A549 (cell line): ENCODE data around the gene SLC48A1. TPM values are rescaled to one million over a fixed set of nuclear protein-coding genes. Genes with fewer than 3 reads are reported as not detected.
A peak's percentile ranks its signal among the peaks of the same experiment; 100 is the strongest.

Source experiments
- ATAC-seq, 2 experiments: fragments of 200-7000 bp in 1 of 2; fragments of >200 bp in 1 of 2; cut with Nextera tagmentation in 1 of 2; cut with Tn5 transposase in 1 of 2; 3 replicates each; pipeline versions ENCODE4 v1.8.0 to v1.9.1; 2018 to 2020; ENCODE audit warnings: mild to moderate bottlenecking in 1 of 2, moderate library complexity in 1 of 2
- CTCF ChIA-PET: fragments of 300-600 bp; sonication (Branson Sonifier 250); formaldehyde crosslinking; extraction: SDS; loops from one replicate; lab custom pipeline; 2021; ENCODE audit warnings: antibody characterized with exemption, inconsistent platforms; lab: Yijun Ruan, JAX
- POLR2A ChIA-PET: fragments of 350-600 bp; formaldehyde crosslinking; extraction: SDS; loops from one replicate; lab custom pipeline; 2021; ENCODE audit warnings: antibody characterized with exemption, inconsistent platforms; lab: Yijun Ruan, JAX
- DNase-seq, 2 experiments: peaks; one replicate each; pipeline versions ENCODE4 v3.0.0 to v3.0.0-alpha.2; 2011 to 2016; ENCODE audit warnings: low read depth in 1 of 2, low spot score in 1 of 2
- FAIRE-seq: peaks from 2 replicates; lab custom pipeline; 2011; peaks lifted over from hg19 to GRCh38; lab: Jason Lieb, UNC
- H3K27ac ChIP-seq, 2 experiments: fragments of >200 bp; sonication (Bioruptor Twin); formaldehyde crosslinking; 3 replicates each; pipeline ENCODE4 v1.5.1; 2016 to 2017
- H3K4me1 ChIP-seq: fragments of >200 bp; sonication (Bioruptor Twin); formaldehyde crosslinking; 3 replicates; pipeline ENCODE4 v1.6.1; 2016
- H3K4me2 ChIP-seq: fragments of >200 bp; sonication (Bioruptor Twin); formaldehyde crosslinking; 3 replicates; pipeline ENCODE4 v1.6.1; 2016
- H3K4me3 ChIP-seq: fragments of >200 bp; sonication (Bioruptor Twin); formaldehyde crosslinking; 3 replicates; pipeline ENCODE4 v1.5.1; 2016
- H3K9me3 ChIP-seq: fragments of >200 bp; sonication (Bioruptor Twin); formaldehyde crosslinking; 3 replicates; pipeline ENCODE4 v1.6.1; 2016
- BHLHE40 ChIP-seq: IDR thresholded peaks from 2 replicates; pipeline ENCODE4 v1.6.1; 2012; ENCODE audit warnings: low read depth, low read length, inconsistent platforms
- CEBPB ChIP-seq, 2 experiments: fragments of >200 bp in 1 of 2; sonication (Bioruptor Twin) in 1 of 2; formaldehyde crosslinking in 1 of 2; IDR thresholded peaks; 2 replicates each; pipeline ENCODE4 v1.6.1; 2012 to 2016
- CHD2 ChIP-seq: fragments of 150-350 bp; IDR thresholded peaks from 2 replicates; pipeline ENCODE4 v1.6.1; 2014; ENCODE audit warnings: low read length; ENCODE audit not compliant: partially characterized antibody
- EHMT2 ChIP-seq: fragments of 200-600 bp; sonication (generic); IDR thresholded peaks from 2 replicates; pipeline ENCODE4 v1.6.1; 2016; ENCODE audit warnings: antibody characterized with exemption, low read depth, mild to moderate bottlenecking, moderate library complexity
- GATA3 ChIP-seq: IDR thresholded peaks from 2 replicates; pipeline ENCODE4 v1.6.1; 2012; ENCODE audit warnings: borderline replicate concordance
- HEYL ChIP-seq: fragments of 250-450 bp; sonication (Bioruptor Pico); IDR thresholded peaks from 2 replicates; pipeline ENCODE4 v1.8.0; 2021; ENCODE audit warnings: mild to moderate bottlenecking, moderate library complexity
- HOXB13 ChIP-seq: fragments of 250-450 bp; sonication (Bioruptor Pico); IDR thresholded peaks from 2 replicates; pipeline ENCODE4 v1.5.0; 2020; ENCODE audit warnings: low read depth, mild to moderate bottlenecking, moderate library complexity
- KDM1A ChIP-seq: fragments of 200-600 bp; sonication (generic); IDR thresholded peaks from 2 replicates; pipeline ENCODE4 v1.6.1; 2016; ENCODE audit warnings: low read depth, mild to moderate bottlenecking
- KDM5A ChIP-seq: fragments of 200-600 bp; sonication (generic); IDR thresholded peaks from 2 replicates; pipeline ENCODE4 v1.6.1; 2016; ENCODE audit warnings: antibody characterized with exemption, mild to moderate bottlenecking
- MYC ChIP-seq: IDR thresholded peaks from 2 replicates; pipeline ENCODE4 v1.6.1; 2012; ENCODE audit warnings: mild to moderate bottlenecking, inconsistent platforms, low read length, improper control_type of control experiment, borderline replicate concordance
- NPAS2 ChIP-seq: fragments of 250-450 bp; sonication (Bioruptor Pico); IDR thresholded peaks from 2 replicates; pipeline ENCODE4 v1.8.0; 2022; ENCODE audit warnings: mild to moderate bottlenecking, moderate library complexity, borderline replicate concordance
- PHF8 ChIP-seq: fragments of 200-600 bp; sonication (generic); IDR thresholded peaks from 2 replicates; pipeline ENCODE4 v1.6.1; 2016; ENCODE audit warnings: low read depth, mild to moderate bottlenecking, antibody characterized with exemption, moderate library complexity, borderline replicate concordance
- RCOR1 ChIP-seq: fragments of 150-350 bp; IDR thresholded peaks from 2 replicates; pipeline ENCODE4 v1.6.1; 2014; ENCODE audit warnings: antibody characterized with exemption, low read length, low read depth
- SMC3 ChIP-seq: fragments of >200 bp; sonication (Bioruptor Twin); formaldehyde crosslinking; IDR thresholded peaks from 3 replicates; pipeline ENCODE4 v1.6.1; 2018; ENCODE audit warnings: inconsistent platforms
- SREBF2 ChIP-seq: fragments of 450-650 bp; IDR thresholded peaks from 2 replicates; pipeline ENCODE4 v1.6.1; 2014; ENCODE audit warnings: mild to moderate bottlenecking, moderate library complexity
- ZC3H11A ChIP-seq: fragments of 450-650 bp; IDR thresholded peaks from 2 replicates; pipeline ENCODE4 v1.6.1; 2014; ENCODE audit warnings: antibody characterized with exemption, mild to moderate bottlenecking
- WGBS: methylation state at CpG from one replicate; pipeline ENCODE4 v1.1.6; 2017; ENCODE audit errors: missing lambda C conversion rate; 5-methylcytosine and 5-hydroxymethylcytosine counted together
- polyA plus RNA-seq, 4 experiments: library from polyadenylated mRNA; depleted of rRNA in 3 of 4; stranded (reverse); fragments of >200 nt; fragmentation: RNase III in 1 of 4; extraction: RNeasy Plus Mini Kit Qiagen cat#74134 plus additional on column Dnase treatment in 1 of 4; gene quantifications; 2 replicates in 3 of 4; 3 replicates in 1 of 4; pipeline ENCODE4 v1.2.3, GENCODE V29; 2011 to 2017
- TF ChIP-seq, protein P1 (sequence below): fragments of 250-450 bp; sonication (Bioruptor Pico); IDR thresholded peaks from 2 replicates; pipeline ENCODE4 v1.5.0; 2020; ENCODE audit warnings: low read depth, mild to moderate bottlenecking, moderate library complexity
- TF ChIP-seq, protein P2 (sequence below): IDR thresholded peaks from 2 replicates; pipeline ENCODE4 v1.6.1; 2012; ENCODE audit warnings: low read depth, borderline replicate concordance
- TF ChIP-seq, protein P3 (sequence below): IDR thresholded peaks from 2 replicates; pipeline ENCODE4 v1.6.1; 2012
- TF ChIP-seq, protein P4 (sequence below): fragments of 250-450 bp; sonication (Bioruptor Pico); IDR thresholded peaks from 2 replicates; pipeline ENCODE4 v1.5.0; 2021; ENCODE audit warnings: mild to moderate bottlenecking, moderate library complexity, borderline replicate concordance
- TF ChIP-seq, protein P5 (sequence below): fragments of 200-600 bp; sonication (generic); IDR thresholded peaks from 2 replicates; pipeline ENCODE4 v1.6.1; 2016; ENCODE audit warnings: antibody characterized with exemption, mild to moderate bottlenecking, moderate library complexity

Gene SLC48A1
- polyA plus RNA-seq, 2 of the 4 experiments (the other 2 are of a cell fraction) = 25.1 to 32.6 TPM

DNA sequence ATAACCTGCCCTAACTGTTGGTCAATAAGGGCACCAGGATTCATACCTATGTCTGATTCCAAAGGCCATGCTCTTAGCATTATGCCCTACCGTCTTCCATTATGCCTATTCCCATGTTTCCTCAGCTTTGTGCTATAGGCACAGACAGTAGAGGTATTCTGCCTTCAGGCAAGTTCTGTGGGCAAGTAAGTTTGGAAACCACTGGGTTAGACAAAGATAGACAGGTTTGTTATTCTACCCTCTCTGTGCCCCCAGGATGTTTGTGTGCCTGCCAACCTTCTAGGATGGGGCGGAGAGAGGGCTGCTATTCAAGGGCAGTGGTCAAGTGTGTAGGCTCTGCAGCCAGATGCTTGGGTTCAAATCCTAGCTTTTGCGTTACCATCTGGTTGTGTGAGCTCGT, 18.9 kb upstream of the SLC48A1 start:
- POLR2A ChIA-PET = no interaction called here
- no peak for FAIRE-seq

DNA sequence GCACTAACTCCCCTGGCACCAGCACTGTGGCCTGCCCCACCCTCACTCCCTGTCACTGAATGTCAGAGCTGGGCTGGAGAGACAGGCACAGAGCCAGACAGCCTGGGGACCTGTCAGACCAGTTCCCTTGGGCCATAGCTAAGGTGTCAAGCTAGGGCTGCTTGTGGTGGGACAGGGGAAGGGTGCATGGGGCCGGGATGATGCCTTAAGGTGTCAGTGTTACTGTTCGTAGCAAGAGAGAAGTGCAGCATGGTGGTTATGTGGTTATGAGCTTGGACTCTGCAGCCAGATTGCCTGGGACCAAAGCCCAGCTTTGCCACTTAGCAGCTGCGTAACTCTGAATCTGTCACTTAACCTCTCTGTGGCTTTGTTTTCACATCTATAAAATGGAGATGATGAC, 18.2 kb upstream of the SLC48A1 start:
- ChIA-PET CTCF (interaction anchor here (0.9 to 43.9 kb wide), 6 partner anchors 13 to 208 kb away, joined by 3 to 1399 read pairs (median 48); partner anchors contain the start of genes SLC48A1 and TMEM106C), POLR2A (no interaction called here)
- no peaks in the 10 kb centered on the region for H3K9me3 ChIP-seq
- H3K4me2 ChIP-seq = no peak overlapping the region
- H3K4me3 ChIP-seq = no peak overlapping the region
- no peak for DNase-seq
- H3K27ac ChIP-seq = no peak overlapping the region
- FAIRE-seq = no peak
- 87% methylated on average over 3 of the region's 3 CpGs for WGBS
- ATAC-seq = no peak
- TF ChIP-seq EHMT2 (no peak), MYC (no peak), SREBF2 (no peak), ZC3H11A (no peak), RCOR1 (no peak), NPAS2 (CRISPR knock-in tag) (no peak), HOXB13 (no peak), CEBPB (IDR thresholded peaks at IDR 0.05) (no peak), CHD2 (no peak), PHF8 (no peak)
- TF ChIP-seq, protein P1, sequence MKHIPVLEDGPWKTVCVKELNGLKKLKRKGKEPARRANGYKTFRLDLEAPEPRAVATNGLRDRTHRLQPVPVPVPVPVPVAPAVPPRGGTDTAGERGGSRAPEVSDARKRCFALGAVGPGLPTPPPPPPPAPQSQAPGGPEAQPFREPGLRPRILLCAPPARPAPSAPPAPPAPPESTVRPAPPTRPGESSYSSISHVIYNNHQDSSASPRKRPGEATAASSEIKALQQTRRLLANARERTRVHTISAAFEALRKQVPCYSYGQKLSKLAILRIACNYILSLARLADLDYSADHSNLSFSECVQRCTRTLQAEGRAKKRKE (CRISPR knock-in tag) = no peak
- TF ChIP-seq, protein P2, sequence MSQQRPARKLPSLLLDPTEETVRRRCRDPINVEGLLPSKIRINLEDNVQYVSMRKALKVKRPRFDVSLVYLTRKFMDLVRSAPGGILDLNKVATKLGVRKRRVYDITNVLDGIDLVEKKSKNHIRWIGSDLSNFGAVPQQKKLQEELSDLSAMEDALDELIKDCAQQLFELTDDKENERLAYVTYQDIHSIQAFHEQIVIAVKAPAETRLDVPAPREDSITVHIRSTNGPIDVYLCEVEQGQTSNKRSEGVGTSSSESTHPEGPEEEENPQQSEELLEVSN = no peak
- H3K4me1 ChIP-seq = peaks cover 35% of the 10 kb centered on the region

More for the DNA sequence above, 18.9 kb upstream of the SLC48A1 start:
- Histone ChIP-seq H3K4me3 (no peak overlapping the region), H3K27ac (no peak overlapping the region; a peak in 1 of 6 replicates), H3K4me1 (peaks cover 32% of the 10 kb centered on the region), H3K9me3 (no peaks in the 10 kb centered on the region), H3K4me2 (peak overlapping the region; percentile 23; the same call in 2 of the 3 replicates)
- DNase-seq (no peak), ATAC-seq (no peak)
- WGBS = 89% methylated on average over 4 of the region's 4 CpGs
- CTCF ChIA-PET = interaction anchor here (0.8 to 43.9 kb wide), 6 partner anchors 9 to 84 kb away, joined by 4 to 1399 read pairs (median 48); partner anchors contain the start of gene SLC48A1
- TF ChIP-seq, protein P3, sequence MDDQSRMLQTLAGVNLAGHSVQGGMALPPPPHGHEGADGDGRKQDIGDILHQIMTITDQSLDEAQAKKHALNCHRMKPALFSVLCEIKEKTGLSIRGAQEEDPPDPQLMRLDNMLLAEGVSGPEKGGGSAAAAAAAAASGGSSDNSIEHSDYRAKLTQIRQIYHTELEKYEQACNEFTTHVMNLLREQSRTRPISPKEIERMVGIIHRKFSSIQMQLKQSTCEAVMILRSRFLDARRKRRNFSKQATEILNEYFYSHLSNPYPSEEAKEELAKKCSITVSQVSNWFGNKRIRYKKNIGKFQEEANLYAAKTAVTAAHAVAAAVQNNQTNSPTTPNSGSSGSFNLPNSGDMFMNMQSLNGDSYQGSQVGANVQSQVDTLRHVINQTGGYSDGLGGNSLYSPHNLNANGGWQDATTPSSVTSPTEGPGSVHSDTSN = no peak
- TF ChIP-seq PHF8 (no peak), KDM1A (no peak), HEYL (CRISPR knock-in tag) (no peak), SMC3 (no peak), RCOR1 (no peak), GATA3 (no peak), KDM5A (no peak), BHLHE40 (no peak)
- TF ChIP-seq, protein P4, sequence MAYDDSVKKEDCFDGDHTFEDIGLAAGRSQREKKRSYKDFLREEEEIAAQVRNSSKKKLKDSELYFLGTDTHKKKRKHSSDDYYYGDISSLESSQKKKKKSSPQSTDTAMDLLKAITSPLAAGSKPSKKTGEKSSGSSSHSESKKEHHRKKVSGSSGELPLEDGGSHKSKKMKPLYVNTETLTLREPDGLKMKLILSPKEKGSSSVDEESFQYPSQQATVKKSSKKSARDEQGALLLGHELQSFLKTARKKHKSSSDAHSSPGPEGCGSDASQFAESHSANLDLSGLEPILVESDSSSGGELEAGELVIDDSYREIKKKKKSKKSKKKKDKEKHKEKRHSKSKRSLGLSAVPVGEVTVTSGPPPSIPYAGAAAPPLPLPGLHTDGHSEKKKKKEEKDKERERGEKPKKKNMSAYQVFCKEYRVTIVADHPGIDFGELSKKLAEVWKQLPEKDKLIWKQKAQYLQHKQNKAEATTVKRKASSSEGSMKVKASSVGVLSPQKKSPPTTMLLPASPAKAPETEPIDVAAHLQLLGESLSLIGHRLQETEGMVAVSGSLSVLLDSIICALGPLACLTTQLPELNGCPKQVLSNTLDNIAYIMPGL (CRISPR knock-in tag) = no peak
- TF ChIP-seq, protein P1 (CRISPR knock-in tag) = no peak
- TF ChIP-seq, protein P5, sequence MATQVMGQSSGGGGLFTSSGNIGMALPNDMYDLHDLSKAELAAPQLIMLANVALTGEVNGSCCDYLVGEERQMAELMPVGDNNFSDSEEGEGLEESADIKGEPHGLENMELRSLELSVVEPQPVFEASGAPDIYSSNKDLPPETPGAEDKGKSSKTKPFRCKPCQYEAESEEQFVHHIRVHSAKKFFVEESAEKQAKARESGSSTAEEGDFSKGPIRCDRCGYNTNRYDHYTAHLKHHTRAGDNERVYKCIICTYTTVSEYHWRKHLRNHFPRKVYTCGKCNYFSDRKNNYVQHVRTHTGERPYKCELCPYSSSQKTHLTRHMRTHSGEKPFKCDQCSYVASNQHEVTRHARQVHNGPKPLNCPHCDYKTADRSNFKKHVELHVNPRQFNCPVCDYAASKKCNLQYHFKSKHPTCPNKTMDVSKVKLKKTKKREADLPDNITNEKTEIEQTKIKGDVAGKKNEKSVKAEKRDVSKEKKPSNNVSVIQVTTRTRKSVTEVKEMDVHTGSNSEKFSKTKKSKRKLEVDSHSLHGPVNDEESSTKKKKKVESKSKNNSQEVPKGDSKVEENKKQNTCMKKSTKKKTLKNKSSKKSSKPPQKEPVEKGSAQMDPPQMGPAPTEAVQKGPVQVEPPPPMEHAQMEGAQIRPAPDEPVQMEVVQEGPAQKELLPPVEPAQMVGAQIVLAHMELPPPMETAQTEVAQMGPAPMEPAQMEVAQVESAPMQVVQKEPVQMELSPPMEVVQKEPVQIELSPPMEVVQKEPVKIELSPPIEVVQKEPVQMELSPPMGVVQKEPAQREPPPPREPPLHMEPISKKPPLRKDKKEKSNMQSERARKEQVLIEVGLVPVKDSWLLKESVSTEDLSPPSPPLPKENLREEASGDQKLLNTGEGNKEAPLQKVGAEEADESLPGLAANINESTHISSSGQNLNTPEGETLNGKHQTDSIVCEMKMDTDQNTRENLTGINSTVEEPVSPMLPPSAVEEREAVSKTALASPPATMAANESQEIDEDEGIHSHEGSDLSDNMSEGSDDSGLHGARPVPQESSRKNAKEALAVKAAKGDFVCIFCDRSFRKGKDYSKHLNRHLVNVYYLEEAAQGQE = no peak
